Epithelial cell of esophagus (primary cell): Measurements from ENCODE around the gene KLHL29.

Source experiments
- DNase-seq: peaks from one replicate; pipeline ENCODE4 v3.0.0; 2010; ENCODE audit warnings: low read depth
- H3K4me3 ChIP-seq: 2 replicates; pipeline ENCODE4 v1.5.1; 2011; ENCODE audit warnings: mild to moderate bottlenecking, low read length, control low read depth
- CTCF ChIP-seq: IDR thresholded peaks from 2 replicates; pipeline ENCODE4 v1.5.1; 2011; ENCODE audit warnings: low read depth, mild to moderate bottlenecking, low read length, control low read depth, inconsistent platforms; ENCODE audit not compliant: insufficient read depth; ENCODE audit errors: missing control alignments

The KLHL29 gene

GRCh38 chr2:23385748-23386338 lies 864 bp downstream of the KLHL29 start:
- no peak for TF ChIP-seq CTCF
- no peak for DNase-seq
- peak overlapping the region; percentile 64 for H3K4me3 ChIP-seq

GRCh38 chr2:23386339-23387220 lies 1.6 kb downstream of the KLHL29 start:
- DNase-seq: no peak
- peak; percentile 4 for TF ChIP-seq CTCF
- peak overlapping the region; percentile 64 for H3K4me3 ChIP-seq

- no peak for TF ChIP-seq CTCF
- H3K4me3 ChIP-seq: peak overlapping the region; percentile 64
- no peak for DNase-seq
These were observed 2.2 kb downstream of the KLHL29 start for GRCh38 chr2:23387221-23387550.

GRCh38 chr2:23387845-23388244 lies 2.9 kb downstream of the KLHL29 start:
- H3K4me3 ChIP-seq: no peak overlapping the region
- TF ChIP-seq CTCF: no peak
- DNase-seq: no peak

GRCh38 chr2:23388294-23388693 lies 3.3 kb downstream of the KLHL29 start:
- no peak for TF ChIP-seq CTCF
- no peak for DNase-seq
- no peak overlapping the region for H3K4me3 ChIP-seq

GRCh38 chr2:23388756-23389514 lies 4.0 kb downstream of the KLHL29 start:
- H3K4me3 ChIP-seq: no peak overlapping the region
- no peak for DNase-seq
- no peak for TF ChIP-seq CTCF
